RWPE2 (cell line): ENCODE results near the gene KCND2.

Source experiments
- ATAC-seq: fragments of 200-7000 bp; cut with Tn5 transposase; 3 replicates; pipeline ENCODE4 v1.9.1; 2021; ENCODE audit warnings: low read depth
- DNase-seq: peaks from one replicate; pipeline ENCODE4 v3.0.0-alpha.2; 2020; ENCODE audit warnings: low spot score
- H3K27ac ChIP-seq: fragments of 450-650 bp; 2 replicates; pipeline ENCODE4 v1.5.1; 2017; ENCODE audit warnings: mild to moderate bottlenecking; ENCODE audit not compliant: poor library complexity, severe bottlenecking
- H3K27me3 ChIP-seq: fragments of 250-450 bp; sonication (Bioruptor Pico); 2 replicates; pipeline ENCODE4 v1.5.1; 2021; ENCODE audit warnings: mild to moderate bottlenecking, moderate library complexity; ENCODE audit not compliant: insufficient read depth, poor library complexity, severe bottlenecking
- H3K36me3 ChIP-seq: fragments of 250-450 bp; sonication (Bioruptor Pico); 2 replicates; pipeline ENCODE4 v1.5.1; 2020; ENCODE audit warnings: low read depth, mild to moderate bottlenecking, moderate library complexity
- H3K4me1 ChIP-seq: fragments of 250-450 bp; sonication (Bioruptor Pico); 2 replicates; pipeline ENCODE4 v1.5.1; 2021; ENCODE audit warnings: mild to moderate bottlenecking, moderate library complexity; ENCODE audit not compliant: insufficient read depth, poor library complexity, severe bottlenecking
- H3K4me3 ChIP-seq: fragments of 250-450 bp; sonication (Bioruptor Pico); 2 replicates; pipeline ENCODE4 v1.5.1; 2021; ENCODE audit warnings: mild to moderate bottlenecking, moderate library complexity; ENCODE audit not compliant: severe bottlenecking
- H3K9me3 ChIP-seq: fragments of 250-450 bp; sonication (Bioruptor Pico); 2 replicates; pipeline ENCODE4 v1.5.1; 2021; ENCODE audit warnings: mild to moderate bottlenecking, moderate library complexity; ENCODE audit not compliant: severe bottlenecking
- CTCF ChIP-seq: fragments of 450-650 bp; IDR thresholded peaks from one replicate; pipeline ENCODE4 v1.5.1; 2017; ENCODE audit warnings: mild to moderate bottlenecking, moderate library complexity; ENCODE audit not compliant: poor library complexity, severe bottlenecking

KCND2 gene

GRCh38 chr7:120272261-120272660 lies 714 bp upstream of the KCND2 start:
- ATAC-seq: peak; percentile 64
- Histone ChIP-seq H3K4me3 (peak overlapping the region; percentile 28), H3K9me3 (no peaks in the 10 kb centered on the region), H3K4me1 (no peaks in the 10 kb centered on the region), H3K27ac (no peak overlapping the region), H3K27me3 (peaks cover 35% of the 10 kb centered on the region), H3K36me3 (no peaks in the 10 kb centered on the region)
- peak; percentile 84 for TF ChIP-seq CTCF
- no peak for DNase-seq

- Histone ChIP-seq H3K27ac (no peak overlapping the region), H3K36me3 (no peaks in the 10 kb centered on the region), H3K4me3 (peak overlapping the region; percentile 28), H3K27me3 (peaks cover 35% of the 10 kb centered on the region), H3K9me3 (no peaks in the 10 kb centered on the region), H3K4me1 (no peaks in the 10 kb centered on the region)
- DNase-seq (peak; percentile 57), ATAC-seq (peak; percentile 71)
- TF ChIP-seq CTCF: no peak
Measured at GRCh38 chr7:120273476-120273975, 551 bp downstream of the KCND2 start.

- Histone ChIP-seq H3K27ac (no peak overlapping the region), H3K27me3 (peaks cover 35% of the 10 kb centered on the region), H3K4me1 (no peaks in the 10 kb centered on the region), H3K9me3 (no peaks in the 10 kb centered on the region), H3K36me3 (no peaks in the 10 kb centered on the region), H3K4me3 (no peak overlapping the region)
- no peak for TF ChIP-seq CTCF
- DNase-seq: peak; percentile 28
- no peak for ATAC-seq
Measured at GRCh38 chr7:120274482-120274881, 1.5 kb downstream of the KCND2 start.

GRCh38 chr7:120274899-120275298 lies 1.9 kb downstream of the KCND2 start:
- no peaks in the 10 kb centered on the region for H3K4me1 ChIP-seq

More at GRCh38 chr7:120274899-120275298, 1.9 kb downstream of the KCND2 start:
- Histone ChIP-seq H3K27me3 (peaks cover 35% of the 10 kb centered on the region), H3K9me3 (no peaks in the 10 kb centered on the region), H3K36me3 (no peaks in the 10 kb centered on the region), H3K27ac (no peak overlapping the region), H3K4me3 (no peak overlapping the region)
- ATAC-seq (no peak), DNase-seq (no peak)
- no peak for TF ChIP-seq CTCF
